Measurements from ENCODE around the gene PTP4A2. TPM values are rescaled to one million over a fixed set of nuclear protein-coding genes. Genes with fewer than 3 reads are reported as not detected.

PTP4A2 gene
- total and polyA plus RNA-seq, 2 of the 8 experiments (the other 6 are each of a cell fraction or from before 2014, with no cell fraction given) = 87.4 to 214 TPM

GRCh38 chr1:31938184-31938975 lies at the start of gene PTP4A2 (continued):
- peak; percentile 40; the same call in 1 of the 2 replicates for TF ChIP-seq USF2 (IDR thresholded peaks at IDR 0.05; ENCODE audit: low read length)
- peak; percentile 100 for TF ChIP-seq MAX (IDR thresholded peaks at IDR 0.05)
- no peak for TF ChIP-seq SP2 (IDR thresholded peaks at IDR 0.05; ENCODE audit: low read length)
- no peak for TF ChIP-seq CTBP2 (IDR thresholded peaks at IDR 0.05; ENCODE audit: borderline replicate concordance, insufficient read depth, insufficient read length, low read length)
- no peak for TF ChIP-seq RFX5 (IDR thresholded peaks at IDR 0.05; ENCODE audit: borderline replicate concordance, low read depth, low read length)
- TF ChIP-seq SIRT6 (IDR thresholded peaks at IDR 0.05; ENCODE audit: low read length) = no peak
- peak; percentile 41 to 65 (median 60) for TF ChIP-seq CTCF (IDR thresholded peaks at IDR 0.05; ENCODE audit: control extremely low read depth in 1 of 3, insufficient read depth in 1 of 3, low read depth in 1 of 3, low read length in 3 of 3)
- 0 out of 2 replicates have a peak, but pooled peaks have one; percentile 45 for TF ChIP-seq SP1 (IDR thresholded peaks at IDR 0.05; ENCODE audit: low read depth, low read length)
- TF ChIP-seq CHD1 (IDR thresholded peaks at IDR 0.05; ENCODE audit: low read depth, low read length) = peak; percentile 96
- no peak for TF ChIP-seq CBX5 (IDR thresholded peaks at IDR 0.05; ENCODE audit: low read depth, low read length)
- no peak for TF ChIP-seq YY1 (IDR thresholded peaks at IDR 0.05; ENCODE audit: low read depth, low read length)
- TF ChIP-seq GTF2F1 (IDR thresholded peaks at IDR 0.05; ENCODE audit: borderline replicate concordance, low read depth, low read length) = no peak
- TF ChIP-seq SP4 (IDR thresholded peaks at IDR 0.05; ENCODE audit: low read length) = no peak; the same call in 1 of the 2 replicates
- peak; percentile 74; the same call in 1 of the 2 replicates for TF ChIP-seq POLR2AphosphoS5 (IDR thresholded peaks at IDR 0.05; ENCODE audit: low read depth, low read length)
- TF ChIP-seq KDM5A (IDR thresholded peaks at IDR 0.05; ENCODE audit: low read length) = no peak
- TF ChIP-seq EZH2 (IDR thresholded peaks at IDR 0.05; ENCODE audit: low read depth, low read length, severe bottlenecking) = no peak
- peak; percentile 61 for TF ChIP-seq RNF2 (IDR thresholded peaks at IDR 0.05; ENCODE audit: borderline replicate concordance, low read depth, low read length, missing control alignments, poor library complexity, severe bottlenecking)
- TF ChIP-seq CREB1 (IDR thresholded peaks at IDR 0.05) = peak; percentile 88
- peak in 1 of 2 experiments; percentile 26; a peak in 1 of 4 replicates for TF ChIP-seq RAD21 (IDR thresholded peaks at IDR 0.05 in 1 of 2, conservative IDR thresholded peaks at IDR 0.05 in 1 of 2; ENCODE audit: low read depth in 2 of 2, low read length in 2 of 2)
- 0 out of 2 replicates have a peak, but pooled peaks have one; percentile 64 for TF ChIP-seq CHD2 (IDR thresholded peaks at IDR 0.05; ENCODE audit: low read length)
